Measurements from ENCODE around the gene CDC73. TPM values are rescaled to one million over a fixed set of nuclear protein-coding genes. Genes with fewer than 3 reads are reported as not detected.

Gene CDC73
- total and polyA plus RNA-seq, 10 of the 15 experiments (the other 5 are each of a cell fraction or from before 2014, with no cell fraction given) = 10.6 to 43.4 (median 21.7) TPM

- no peak overlapping the region for H3K9ac ChIP-seq (ENCODE audit: control insufficient read depth, insufficient read depth, low read length)
- RAD21 ChIA-PET (ENCODE audit: unreplicated experiment) = no interaction called here
- no peak overlapping the region for H3K27ac ChIP-seq (ENCODE audit: control insufficient read depth, insufficient read depth)
- 98% methylated on average over 7 of the region's 7 CpGs for WGBS (ENCODE audit: insufficient coverage, insufficient replicate concordance, low lambda C conversion rate, missing lambda C conversion rate)
- intact Hi-C loops (cut with micrococcal nuclease; ENCODE audit: unreplicated experiment) (no loop called here), in situ Hi-C loops (cut with MboI) (no loop called here)
- no peaks in the 10 kb centered on the region; the same call in 1 of the 2 replicates for H3K79me2 ChIP-seq (ENCODE audit: control insufficient read depth, insufficient read depth, low read length)
- no TSS peak for BruUV-seq (replicated peaks)
- H3K9me3 ChIP-seq (replicated peaks; ENCODE audit: control insufficient read depth, insufficient read depth, low read length) = peaks cover 3% of the 10 kb centered on the region; the same call in 2 of the 3 replicates
- no peak overlapping the region; the same call in 1 of the 2 replicates for H3K4me2 ChIP-seq (ENCODE audit: control insufficient read depth, insufficient read depth)
- no peak overlapping the region for H2AFZ ChIP-seq (ENCODE audit: control insufficient read depth, low read depth, low read length)
- no peak for DNase-seq (ENCODE audit: low read depth, low spot score)
- CTCF ChIA-PET = interaction anchor here (1.4 kb wide), 1 partner anchor 127 kb away, joined by 4 read pairs; no protein-coding TSS in a partner anchor
- SMC1A ChIA-PET (ENCODE audit: uncharacterized antibody, unreplicated experiment) = interaction anchor here (1.2 to 1.4 kb wide), 2 partner anchors 23 to 25 kb away, joined by 4 read pairs; partner anchors contain the start of gene B3GALT2
- no peak for FAIRE-seq
- H3K4me3 ChIP-seq = no peak overlapping the region
- TF ChIP-seq MTA3 (IDR thresholded peaks at IDR 0.05; ENCODE audit: borderline replicate concordance, low read length) = no peak
- TF ChIP-seq SMAD5 (IDR thresholded peaks at IDR 0.05; ENCODE audit: low read depth) = no peak
- TF ChIP-seq USF2 (IDR thresholded peaks at IDR 0.05; ENCODE audit: borderline replicate concordance, low read depth, low read length) = no peak
- no peak for TF ChIP-seq HDAC6 (IDR thresholded peaks at IDR 0.05; ENCODE audit: unreplicated experiment)
- TF ChIP-seq ZSCAN29 (IDR thresholded peaks at IDR 0.05) = no peak
- no peak for TF ChIP-seq NBN (IDR thresholded peaks at IDR 0.05)
- TF ChIP-seq EZH2 (IDR thresholded peaks at IDR 0.05; ENCODE audit: borderline replicate concordance, control insufficient read depth, low read depth, low read length) = no peak
- TF ChIP-seq BHLHE40 (IDR thresholded peaks at IDR 0.05; ENCODE audit: borderline replicate concordance in 1 of 2, low read depth in 2 of 2, low read length in 1 of 2) = no peak
- no peak for TF ChIP-seq RELA (IDR thresholded peaks at IDR 0.05; ENCODE audit: borderline replicate concordance, partially characterized antibody)
- no peak for TF ChIP-seq STAT1 (conservative IDR thresholded peaks at IDR 0.05)
- TF ChIP-seq EP300 (IDR thresholded peaks at IDR 0.05; ENCODE audit: borderline replicate concordance in 1 of 2, control insufficient read depth in 1 of 2, low read depth in 2 of 2, low read length in 2 of 2) = no peak
- H3K27me3 ChIP-seq (replicated peaks in 1 of 2; ENCODE audit: control insufficient read depth in 2 of 2, insufficient read depth in 2 of 2, low read length in 1 of 2) = no peaks in the 10 kb centered on the region
- peaks cover 13% of the 10 kb centered on the region for H3K4me1 ChIP-seq (ENCODE audit: control insufficient read depth, insufficient read depth, low read length)
- no peak for ATAC-seq
- POLR2A ChIA-PET = no interaction called here
- no peaks in the 10 kb centered on the region; a peak in 2 of 4 replicates for H3K36me3 ChIP-seq (ENCODE audit: control insufficient read depth in 2 of 2, insufficient read depth in 2 of 2, low read length in 1 of 2)
- no peaks in the 10 kb centered on the region for H4K20me1 ChIP-seq (ENCODE audit: control insufficient read depth, insufficient read depth)
These were observed 89.2 kb downstream of the CDC73 start for GRCh38 chr1:193210996-193211395.
